GM03348 (cell line): ENCODE results near the gene SLC36A1.
A peak's percentile ranks its signal among the peaks of the same experiment; 100 is the strongest.

ENCODE experiments used
- DNase-seq: peaks from one replicate; pipeline ENCODE4 v3.0.0; 2012; ENCODE audit warnings: low spot score

The SLC36A1 gene

GRCh38 chr5:151451626-151452520 lies 4.5 kb downstream of the SLC36A1 start:
- DNase-seq = peak; percentile 50

GRCh38 chr5:151454166-151454565 lies 6.8 kb downstream of the SLC36A1 start:
- DNase-seq = no peak

- DNase-seq = no peak
Measured at GRCh38 chr5:151454889-151455288, 7.5 kb downstream of the SLC36A1 start.

DNA sequence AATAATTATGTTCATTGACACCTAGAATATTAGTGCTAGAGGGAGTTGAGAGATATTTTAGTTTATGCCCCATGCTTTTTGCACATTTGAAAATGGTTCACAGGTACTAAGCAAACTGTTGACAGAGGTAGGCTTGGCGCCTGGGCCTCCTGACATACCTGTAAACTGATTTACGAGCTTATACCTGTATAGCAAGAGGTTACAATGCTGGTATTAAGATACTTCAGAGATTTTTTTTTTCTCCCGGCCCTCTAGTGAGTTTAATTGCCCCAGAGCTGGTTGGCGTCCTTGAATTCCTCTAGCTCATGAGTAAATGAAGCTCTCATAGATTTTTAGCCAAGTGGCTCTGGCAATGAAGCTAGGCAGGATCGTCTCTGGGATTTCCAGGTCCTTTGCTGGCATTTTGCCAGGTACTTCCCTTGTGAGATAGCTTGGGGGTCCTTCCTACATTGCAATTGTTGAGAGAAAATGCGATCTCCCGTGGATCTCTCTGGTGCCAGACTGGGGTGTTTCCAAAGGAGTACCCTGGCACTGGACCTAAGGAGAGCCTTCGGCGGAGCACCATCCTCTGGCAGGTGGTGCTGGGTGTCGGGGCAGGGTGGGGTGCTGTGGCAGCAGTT lies 9.0 kb downstream of the SLC36A1 start:
- no peak for DNase-seq

DNA sequence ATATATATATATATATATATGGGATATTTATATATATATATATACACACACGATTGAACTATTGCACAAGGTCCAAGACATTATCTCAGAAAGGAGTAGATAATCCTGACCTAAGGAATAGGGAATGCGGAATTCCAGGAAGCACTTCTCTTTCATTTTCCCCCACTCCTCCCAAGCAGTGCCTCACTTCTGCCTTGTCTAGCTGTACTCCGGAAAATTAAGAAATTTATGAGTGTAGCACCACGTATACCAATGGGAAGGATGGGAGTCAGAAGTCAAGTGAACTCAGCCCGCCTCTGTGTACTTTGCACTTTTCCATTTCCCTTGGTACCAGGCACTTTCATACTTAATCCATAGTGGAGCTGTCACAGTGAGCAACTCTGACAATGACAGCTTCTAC lies 10.9 kb downstream of the SLC36A1 start:
- DNase-seq = no peak

- no peak for DNase-seq
Measured at GRCh38 chr5:151459680-151460324, 12.4 kb downstream of the SLC36A1 start.

DNA sequence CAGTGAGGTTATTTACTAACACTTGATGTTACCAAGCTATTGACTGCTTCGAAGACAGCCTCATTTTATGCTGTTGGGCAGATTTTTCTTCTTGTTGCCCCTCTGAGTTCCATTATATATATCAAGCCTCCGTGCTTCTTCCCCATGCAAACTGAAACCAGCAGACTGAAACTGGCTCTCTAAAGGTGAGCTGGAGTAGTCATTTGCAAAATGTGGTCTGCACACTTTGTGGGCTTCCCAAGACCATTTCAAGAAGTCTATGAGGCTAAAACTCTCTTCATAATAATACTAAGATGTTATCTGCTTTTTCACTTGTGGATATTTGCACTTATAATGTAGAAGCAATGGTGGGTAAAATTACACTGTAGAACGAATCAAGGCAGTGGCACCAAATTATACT lies 13.9 kb downstream of the SLC36A1 start:
- DNase-seq = no peak

- no peak for DNase-seq
Measured at GRCh38 chr5:151463137-151464029, 16.0 kb downstream of the SLC36A1 start.

DNA sequence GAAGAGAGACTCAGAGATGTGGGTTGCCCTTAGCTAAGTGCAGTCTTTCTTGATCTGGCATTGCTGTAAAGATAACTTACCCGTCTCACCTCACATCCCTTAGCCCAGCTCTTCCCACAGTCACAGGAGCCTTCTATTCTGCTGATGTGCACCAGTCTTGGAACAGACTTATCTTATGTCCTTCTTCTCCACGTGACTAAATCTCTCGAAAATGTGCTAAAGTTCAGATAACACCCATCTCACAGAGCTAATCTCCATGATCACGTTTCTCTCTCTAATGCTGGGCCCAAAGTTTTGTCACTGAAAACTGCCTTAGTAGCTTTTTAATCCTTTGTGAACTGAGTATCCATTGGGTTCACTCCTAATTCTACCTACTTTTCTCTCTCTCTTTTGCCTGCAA lies 16.7 kb downstream of the SLC36A1 start:
- no peak for DNase-seq

DNA sequence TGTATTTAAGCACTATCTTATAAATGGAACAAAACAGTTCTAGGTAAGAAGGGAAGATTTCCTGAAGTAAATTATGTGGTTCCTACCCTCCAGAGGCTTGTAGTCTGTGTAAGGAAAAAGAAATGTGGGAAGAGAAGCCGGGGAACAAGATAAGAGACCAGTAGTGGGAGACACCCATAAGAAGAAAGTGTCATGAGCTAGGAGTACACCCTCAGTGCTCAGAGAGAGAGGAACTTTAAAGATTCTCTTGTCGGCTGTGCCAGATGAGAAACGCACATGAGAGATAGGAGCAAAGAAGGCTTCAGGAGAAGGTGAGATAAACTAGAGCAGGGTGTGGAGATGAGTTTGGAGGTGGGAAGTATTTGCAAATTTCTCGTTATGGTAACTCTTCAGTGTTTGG lies 18.1 kb downstream of the SLC36A1 start:
- DNase-seq = no peak

DNA sequence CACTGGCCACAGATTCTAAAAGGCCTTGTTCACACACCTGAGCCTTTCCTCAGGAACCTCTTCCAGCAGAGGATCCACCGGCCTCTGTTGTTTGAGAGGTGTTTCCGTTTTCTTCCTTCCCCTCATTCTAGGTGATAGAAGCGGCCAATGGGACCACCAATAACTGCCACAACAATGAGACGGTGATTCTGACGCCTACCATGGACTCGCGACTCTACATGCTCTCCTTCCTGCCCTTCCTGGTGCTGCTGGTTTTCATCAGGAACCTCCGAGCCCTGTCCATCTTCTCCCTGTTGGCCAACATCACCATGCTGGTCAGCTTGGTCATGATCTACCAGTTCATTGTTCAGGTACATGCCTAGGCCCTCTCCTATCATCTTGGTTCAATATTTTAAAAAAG lies 20.2 kb downstream of the SLC36A1 start:
- no peak for DNase-seq

GRCh38 chr5:151469386-151469785 lies 22.0 kb downstream of the SLC36A1 start:
- DNase-seq = peak; percentile 23

- DNase-seq = no peak
Measured at GRCh38 chr5:151469992-151470391, 22.6 kb downstream of the SLC36A1 start.

- DNase-seq = peak; percentile 45
Measured at GRCh38 chr5:151470439-151470838, 23.0 kb downstream of the SLC36A1 start.

- no peak for DNase-seq
Measured at GRCh38 chr5:151471276-151471675, 23.9 kb downstream of the SLC36A1 start.

- no peak for DNase-seq
Measured at GRCh38 chr5:151474799-151475198, 27.4 kb downstream of the SLC36A1 start.

- DNase-seq = no peak
Measured at GRCh38 chr5:151475388-151475787, 28.0 kb downstream of the SLC36A1 start.

GRCh38 chr5:151476016-151476415 lies 28.6 kb downstream of the SLC36A1 start:
- DNase-seq = no peak

DNA sequence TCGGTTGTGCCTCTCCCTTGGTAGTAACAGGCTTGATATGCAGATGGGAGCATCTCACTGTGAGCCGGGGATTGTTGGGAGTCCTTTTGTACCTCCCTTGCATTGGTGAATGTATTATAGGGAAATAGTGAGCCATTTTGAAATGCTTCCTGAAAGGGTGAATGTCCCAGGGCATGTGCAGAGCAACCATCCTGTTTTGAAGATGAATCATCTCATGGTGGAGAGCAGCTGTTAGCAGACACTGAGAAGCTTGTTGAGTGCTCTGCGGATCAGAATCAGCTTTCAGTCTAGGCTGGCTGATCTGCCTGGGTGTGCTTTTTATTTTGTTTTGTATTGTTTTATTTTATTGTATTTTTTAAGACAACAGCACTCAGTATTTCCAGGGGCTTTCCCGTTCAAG lies 29.7 kb downstream of the SLC36A1 start:
- DNase-seq = peak; percentile 39

GRCh38 chr5:151480384-151481293 lies 33.2 kb downstream of the SLC36A1 start:
- DNase-seq = peak; percentile 68

- peak; percentile 28 for DNase-seq
Measured at GRCh38 chr5:151483176-151483575, 35.8 kb downstream of the SLC36A1 start.
